ENCODE results near the gene CELF5. TPM values are rescaled to one million over a fixed set of nuclear protein-coding genes. Genes with fewer than 3 reads are reported as not detected.
"Not testable (repeated sequence)": the region's sequence is repeated elsewhere in the genome, so short reads cannot be mapped to it uniquely, and the experiment has no call there.

Gene CELF5
- total RNA-seq, 1 donor from 2014 or later = not detected

DNA sequence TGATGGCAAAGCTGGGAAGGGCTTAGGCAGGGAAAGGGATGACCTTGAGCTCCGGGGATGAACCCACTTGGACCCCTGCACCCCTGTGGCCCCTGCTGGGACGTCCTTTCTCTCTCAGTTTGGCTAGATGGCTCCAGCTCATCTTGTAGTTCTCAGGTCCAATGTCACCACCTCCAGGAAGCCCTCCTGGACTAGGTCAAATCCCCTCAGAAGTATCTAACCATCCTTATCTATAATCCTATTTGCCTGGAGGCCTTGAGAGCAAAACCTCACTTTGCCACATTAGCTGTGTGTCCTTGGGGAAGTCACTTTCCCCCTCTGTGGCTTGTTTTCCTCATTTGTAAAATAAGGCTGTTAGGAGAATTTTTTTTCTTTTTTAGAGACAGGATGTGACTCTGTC lies 99.2 kb downstream of the CELF5 start:
- intact Hi-C loops (cut with DNase I) = loop anchor here (10.0 kb wide), 1 partner anchor 151 kb away; no protein-coding TSS in a partner anchor
- H3K4me1 ChIP-seq = no peaks in the 10 kb centered on the region
- TF ChIP-seq, protein P1, sequence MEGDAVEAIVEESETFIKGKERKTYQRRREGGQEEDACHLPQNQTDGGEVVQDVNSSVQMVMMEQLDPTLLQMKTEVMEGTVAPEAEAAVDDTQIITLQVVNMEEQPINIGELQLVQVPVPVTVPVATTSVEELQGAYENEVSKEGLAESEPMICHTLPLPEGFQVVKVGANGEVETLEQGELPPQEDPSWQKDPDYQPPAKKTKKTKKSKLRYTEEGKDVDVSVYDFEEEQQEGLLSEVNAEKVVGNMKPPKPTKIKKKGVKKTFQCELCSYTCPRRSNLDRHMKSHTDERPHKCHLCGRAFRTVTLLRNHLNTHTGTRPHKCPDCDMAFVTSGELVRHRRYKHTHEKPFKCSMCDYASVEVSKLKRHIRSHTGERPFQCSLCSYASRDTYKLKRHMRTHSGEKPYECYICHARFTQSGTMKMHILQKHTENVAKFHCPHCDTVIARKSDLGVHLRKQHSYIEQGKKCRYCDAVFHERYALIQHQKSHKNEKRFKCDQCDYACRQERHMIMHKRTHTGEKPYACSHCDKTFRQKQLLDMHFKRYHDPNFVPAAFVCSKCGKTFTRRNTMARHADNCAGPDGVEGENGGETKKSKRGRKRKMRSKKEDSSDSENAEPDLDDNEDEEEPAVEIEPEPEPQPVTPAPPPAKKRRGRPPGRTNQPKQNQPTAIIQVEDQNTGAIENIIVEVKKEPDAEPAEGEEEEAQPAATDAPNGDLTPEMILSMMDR (IDR thresholded peaks at IDR 0.05) = no peak
- H3K27ac ChIP-seq = no peak overlapping the region
- DNase-seq = peak; percentile 16
- ATAC-seq = no peak
- no peaks in the 10 kb centered on the region for H3K36me3 ChIP-seq
- H3K9me3 ChIP-seq = no peaks in the 10 kb centered on the region
- no peak overlapping the region for H3K4me3 ChIP-seq
- peaks cover 23% of the 10 kb centered on the region for H3K27me3 ChIP-seq (ENCODE audit: low read depth)

DNA sequence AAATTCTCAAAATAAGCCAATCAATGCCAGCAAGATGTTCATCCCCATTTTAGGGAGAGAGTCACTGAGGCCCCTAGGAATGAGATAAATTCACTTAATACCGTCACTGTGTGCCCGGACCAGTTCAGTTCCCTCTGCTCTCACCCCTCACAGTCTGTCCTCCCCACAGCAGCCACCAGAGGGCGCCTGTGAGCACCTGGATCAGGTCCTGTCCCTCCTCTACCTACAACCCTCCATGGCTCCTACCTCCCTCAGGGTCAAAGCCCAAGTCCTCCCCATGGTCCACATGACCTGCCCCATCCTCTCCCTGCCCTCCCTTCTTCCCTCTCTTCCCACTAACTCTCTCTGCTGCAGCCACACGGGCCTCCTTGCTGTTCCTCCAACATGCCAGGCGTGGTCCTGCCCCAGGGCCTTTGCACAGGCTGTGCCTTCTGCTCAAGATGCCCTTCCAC lies 100.0 kb downstream of the CELF5 start:
- intact Hi-C loops (cut with DNase I) = loop anchor here (10.0 kb wide), 1 partner anchor 150 kb away; no protein-coding TSS in a partner anchor
- TF ChIP-seq, protein P1 (IDR thresholded peaks at IDR 0.05) = peak; percentile 81
- Histone ChIP-seq H3K9me3 (no peaks in the 10 kb centered on the region), H3K27me3 (ENCODE audit: low read depth) (peaks cover 19% of the 10 kb centered on the region), H3K4me1 (no peaks in the 10 kb centered on the region), H3K36me3 (no peaks in the 10 kb centered on the region), H3K4me3 (no peak overlapping the region), H3K27ac (no peak overlapping the region)
- ATAC-seq = peak; percentile 57 to 78
- DNase-seq = peak; percentile 79

DNA sequence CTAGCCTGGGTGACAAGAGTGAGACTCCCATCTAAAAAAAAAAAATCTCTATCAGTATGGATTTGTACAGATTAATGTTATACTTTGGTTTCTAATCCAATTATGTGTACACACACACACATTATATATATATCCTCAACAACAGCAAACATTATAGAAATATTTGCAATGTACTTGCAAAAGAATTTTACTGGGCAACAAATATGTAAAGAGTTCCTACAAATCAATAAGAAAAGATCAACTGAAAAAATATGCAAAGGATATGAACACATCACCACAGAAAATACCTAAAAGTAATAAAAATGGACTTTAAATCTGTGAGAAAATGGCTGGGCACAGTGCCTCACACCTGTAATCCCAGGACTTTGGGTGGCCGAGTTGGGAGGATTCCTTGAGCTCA lies 101.0 kb downstream of the CELF5 start:
- H3K36me3 ChIP-seq = no peaks in the 10 kb centered on the region
- no peak overlapping the region for H3K27ac ChIP-seq
- intact Hi-C loops (cut with DNase I) = loop anchor here (10.0 kb wide), 1 partner anchor 149 kb away; no protein-coding TSS in a partner anchor
- DNase-seq (no peak), ATAC-seq (no peak)
- no peaks in the 10 kb centered on the region for H3K9me3 ChIP-seq
- TF ChIP-seq, protein P1 (IDR thresholded peaks at IDR 0.05) = no peak
- no peaks in the 10 kb centered on the region for H3K4me1 ChIP-seq
- H3K27me3 ChIP-seq (ENCODE audit: low read depth) = peaks cover 9% of the 10 kb centered on the region
- no peak overlapping the region for H3K4me3 ChIP-seq

DNA sequence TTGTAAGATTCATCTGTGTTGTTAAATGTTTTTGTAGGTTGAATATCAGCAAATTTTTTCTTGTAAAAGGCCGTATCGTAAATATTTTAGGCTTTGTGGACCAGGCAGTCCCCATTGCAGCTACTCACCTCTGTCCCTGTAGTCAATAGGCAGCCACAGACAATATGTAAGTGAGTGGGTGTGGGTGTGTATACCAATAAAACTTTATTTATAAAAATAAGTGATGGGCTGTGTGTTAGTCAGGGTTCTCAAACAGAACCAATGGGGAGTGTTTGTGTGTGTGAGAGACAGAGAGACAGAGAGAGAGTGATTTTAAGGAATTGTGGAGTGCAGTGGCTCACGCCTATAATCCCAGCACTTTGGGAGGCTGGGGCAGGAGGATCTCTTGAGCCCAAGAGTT lies 104.3 kb downstream of the CELF5 start:
- intact Hi-C loops (cut with DNase I) = loop anchor here (10.0 kb wide), 1 partner anchor 146 kb away; no protein-coding TSS in a partner anchor
- Histone ChIP-seq H3K4me1 (no peaks in the 10 kb centered on the region), H3K4me3 (no peak overlapping the region), H3K36me3 (no peaks in the 10 kb centered on the region), H3K27me3 (ENCODE audit: low read depth) (no peaks in the 10 kb centered on the region), H3K27ac (no peak overlapping the region), H3K9me3 (no peaks in the 10 kb centered on the region)
- TF ChIP-seq, protein P1 (IDR thresholded peaks at IDR 0.05) = no peak
- no peak for ATAC-seq
- no peak for DNase-seq

DNA sequence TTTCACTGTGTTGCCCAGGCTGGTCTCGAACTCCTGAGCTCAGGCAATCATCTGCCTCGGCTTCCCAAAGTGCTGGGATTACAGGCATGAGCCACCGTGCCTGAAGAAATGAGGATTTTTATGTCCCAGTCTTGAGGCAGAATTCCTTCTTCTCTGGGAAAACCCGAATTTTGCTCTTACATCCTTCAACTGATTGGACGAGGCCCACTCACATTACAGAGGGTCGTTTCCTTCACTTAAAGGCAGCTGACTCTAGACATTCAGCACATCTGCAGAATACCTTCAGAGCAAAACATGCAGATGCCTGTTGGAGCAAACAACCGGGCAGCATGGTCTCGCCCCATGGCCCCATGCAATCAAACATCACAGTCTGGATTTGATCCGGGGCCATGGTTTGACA lies 105.6 kb downstream of the CELF5 start:
- DNase-seq (no peak), ATAC-seq (no peak)
- Histone ChIP-seq H3K4me1 (peaks cover 6% of the 10 kb centered on the region), H3K4me3 (no peak overlapping the region), H3K36me3 (no peaks in the 10 kb centered on the region), H3K27ac (no peak overlapping the region), H3K27me3 (ENCODE audit: low read depth) (no peaks in the 10 kb centered on the region), H3K9me3 (no peaks in the 10 kb centered on the region)
- TF ChIP-seq, protein P1 (IDR thresholded peaks at IDR 0.05) = no peak
- intact Hi-C loops (cut with DNase I) = no loop called here

DNA sequence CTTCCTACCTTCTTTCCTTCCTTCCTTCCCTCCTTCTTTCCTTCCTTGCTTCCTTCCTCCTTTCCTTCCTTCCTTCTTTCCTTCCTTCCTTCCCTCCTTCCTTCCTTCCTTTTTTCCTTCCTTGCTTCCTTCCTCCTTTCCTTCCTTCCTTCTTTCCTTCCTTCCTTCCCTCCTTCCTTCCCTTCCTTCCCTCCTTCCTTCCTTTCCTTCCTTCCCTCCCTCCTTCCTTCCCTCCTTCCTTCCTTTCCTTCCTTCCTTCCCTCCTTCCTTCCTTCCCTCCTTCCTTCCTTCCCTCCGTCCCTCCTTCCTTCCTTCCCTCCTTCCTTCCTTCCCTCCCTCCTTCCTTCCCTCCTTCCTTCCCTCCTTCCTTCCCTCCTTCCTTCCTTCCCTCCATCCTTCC lies 107.8 kb downstream of the CELF5 start:
- peaks cover 27% of the 10 kb centered on the region for H3K4me1 ChIP-seq
- H3K9me3 ChIP-seq; DNase-seq; H3K36me3 ChIP-seq; H3K27ac ChIP-seq; ATAC-seq; intact Hi-C loops (cut with DNase I); H3K27me3 ChIP-seq (ENCODE audit: low read depth); H3K4me3 ChIP-seq: not testable (repeated sequence)
